Jurkat, Clone E6-1 (cell line): ENCODE results near the gene EGR1.
A peak's percentile ranks its signal among the peaks of the same experiment; 100 is the strongest.
"Not testable (repeated sequence)": the region's sequence is repeated elsewhere in the genome, so short reads cannot be mapped to it uniquely, and the experiment has no call there.

Experiments
- DNase-seq: peaks from one replicate; pipeline ENCODE4 v3.0.0-alpha.2; 2011; ENCODE audit warnings: low read depth, low spot score
- H3K4me3 ChIP-seq: 2 replicates; pipeline ENCODE4 v1.5.1; 2011; ENCODE audit warnings: mild to moderate bottlenecking, low read length, control low read depth, moderate library complexity

Gene EGR1

DNA sequence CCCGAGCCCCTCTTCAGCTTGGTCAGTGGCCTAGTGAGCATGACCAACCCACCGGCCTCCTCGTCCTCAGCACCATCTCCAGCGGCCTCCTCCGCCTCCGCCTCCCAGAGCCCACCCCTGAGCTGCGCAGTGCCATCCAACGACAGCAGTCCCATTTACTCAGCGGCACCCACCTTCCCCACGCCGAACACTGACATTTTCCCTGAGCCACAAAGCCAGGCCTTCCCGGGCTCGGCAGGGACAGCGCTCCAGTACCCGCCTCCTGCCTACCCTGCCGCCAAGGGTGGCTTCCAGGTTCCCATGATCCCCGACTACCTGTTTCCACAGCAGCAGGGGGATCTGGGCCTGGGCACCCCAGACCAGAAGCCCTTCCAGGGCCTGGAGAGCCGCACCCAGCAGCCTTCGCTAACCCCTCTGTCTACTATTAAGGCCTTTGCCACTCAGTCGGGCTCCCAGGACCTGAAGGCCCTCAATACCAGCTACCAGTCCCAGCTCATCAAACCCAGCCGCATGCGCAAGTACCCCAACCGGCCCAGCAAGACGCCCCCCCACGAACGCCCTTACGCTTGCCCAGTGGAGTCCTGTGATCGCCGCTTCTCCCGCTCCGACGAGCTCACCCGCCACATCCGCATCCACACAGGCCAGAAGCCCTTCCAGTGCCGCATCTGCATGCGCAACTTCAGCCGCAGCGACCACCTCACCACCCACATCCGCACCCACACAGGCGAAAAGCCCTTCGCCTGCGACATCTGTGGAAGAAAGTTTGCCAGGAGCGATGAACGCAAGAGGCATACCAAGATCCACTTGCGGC lies 1.8 kb downstream of the EGR1 start:
- no peak for DNase-seq
- no peak overlapping the region for H3K4me3 ChIP-seq

GRCh38 chr5:138467711-138468132 lies 2.4 kb downstream of the EGR1 start:
- DNase-seq: no peak
- no peak overlapping the region for H3K4me3 ChIP-seq

DNA sequence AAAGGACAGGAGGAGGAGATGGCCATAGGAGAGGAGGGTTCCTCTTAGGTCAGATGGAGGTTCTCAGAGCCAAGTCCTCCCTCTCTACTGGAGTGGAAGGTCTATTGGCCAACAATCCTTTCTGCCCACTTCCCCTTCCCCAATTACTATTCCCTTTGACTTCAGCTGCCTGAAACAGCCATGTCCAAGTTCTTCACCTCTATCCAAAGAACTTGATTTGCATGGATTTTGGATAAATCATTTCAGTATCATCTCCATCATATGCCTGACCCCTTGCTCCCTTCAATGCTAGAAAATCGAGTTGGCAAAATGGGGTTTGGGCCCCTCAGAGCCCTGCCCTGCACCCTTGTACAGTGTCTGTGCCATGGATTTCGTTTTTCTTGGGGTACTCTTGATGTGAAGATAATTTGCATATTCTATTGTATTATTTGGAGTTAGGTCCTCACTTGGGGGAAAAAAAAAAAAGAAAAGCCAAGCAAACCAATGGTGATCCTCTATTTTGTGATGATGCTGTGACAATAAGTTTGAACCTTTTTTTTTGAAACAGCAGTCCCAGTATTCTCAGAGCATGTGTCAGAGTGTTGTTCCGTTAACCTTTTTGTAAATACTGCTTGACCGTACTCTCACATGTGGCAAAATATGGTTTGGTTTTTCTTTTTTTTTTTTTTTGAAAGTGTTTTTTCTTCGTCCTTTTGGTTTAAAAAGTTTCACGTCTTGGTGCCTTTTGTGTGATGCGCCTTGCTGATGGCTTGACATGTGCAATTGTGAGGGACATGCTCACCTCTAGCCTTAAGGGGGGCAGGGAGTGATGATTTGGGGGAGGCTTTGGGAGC lies 3.1 kb downstream of the EGR1 start:
- no peak overlapping the region for H3K4me3 ChIP-seq
- DNase-seq: no peak

GRCh38 chr5:138468966-138469539 lies 3.8 kb downstream of the EGR1 start:
- DNase-seq: no peak
- H3K4me3 ChIP-seq: no peak overlapping the region

GRCh38 chr5:138469540-138470321 lies 4.5 kb downstream of the EGR1 start:
- DNase-seq: no peak
- H3K4me3 ChIP-seq: no peak overlapping the region

GRCh38 chr5:138470322-138471051 lies 5.2 kb downstream of the EGR1 start:
- H3K4me3 ChIP-seq: no peak overlapping the region
- no peak for DNase-seq

DNA sequence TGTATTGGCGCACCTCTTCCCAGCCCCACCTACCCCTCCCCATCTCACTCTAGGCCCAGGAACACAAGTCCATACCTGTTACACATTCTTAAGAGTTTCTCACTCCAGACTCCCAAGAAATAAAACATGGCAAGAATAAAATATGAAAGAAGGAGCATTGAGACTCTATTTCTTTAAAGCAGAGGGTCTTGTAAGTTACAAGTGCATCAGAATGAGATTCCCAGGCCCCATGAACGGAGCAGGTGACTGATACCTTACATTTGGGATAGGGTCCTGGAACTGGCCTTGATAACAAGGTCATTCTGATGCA lies 5.7 kb downstream of the EGR1 start:
- no peak overlapping the region for H3K4me3 ChIP-seq
- no peak for DNase-seq

GRCh38 chr5:138472353-138472752 lies 7.1 kb downstream of the EGR1 start:
- no peak for DNase-seq
- no peak overlapping the region for H3K4me3 ChIP-seq

- not testable (repeated sequence) for H3K4me3 ChIP-seq, DNase-seq
Measured at GRCh38 chr5:138473151-138473550, 7.9 kb downstream of the EGR1 start.

- no peak overlapping the region for H3K4me3 ChIP-seq
- no peak for DNase-seq
Measured at GRCh38 chr5:138476918-138477317, 11.6 kb downstream of the EGR1 start.

DNA sequence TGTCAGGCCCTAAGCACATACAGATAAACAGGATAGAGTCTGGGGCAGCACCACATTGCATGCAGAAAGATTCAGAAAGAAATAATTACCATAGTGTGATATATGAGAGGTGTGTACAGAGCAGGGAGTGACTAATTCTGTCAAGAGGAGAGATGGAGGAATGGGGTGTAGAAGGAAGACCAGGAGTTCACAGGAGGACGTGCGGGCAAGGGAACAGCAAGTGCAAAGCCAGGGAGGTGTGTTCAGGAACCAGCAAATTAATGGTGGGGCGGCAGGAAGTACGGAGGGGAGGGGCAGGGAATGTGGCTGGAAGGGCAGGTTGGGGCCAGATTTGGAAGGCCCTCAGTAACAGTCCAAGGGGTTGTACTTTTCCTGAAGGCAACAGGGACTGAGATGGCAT lies 17.4 kb downstream of the EGR1 start:
- no peak for DNase-seq
- H3K4me3 ChIP-seq: no peak overlapping the region

DNA sequence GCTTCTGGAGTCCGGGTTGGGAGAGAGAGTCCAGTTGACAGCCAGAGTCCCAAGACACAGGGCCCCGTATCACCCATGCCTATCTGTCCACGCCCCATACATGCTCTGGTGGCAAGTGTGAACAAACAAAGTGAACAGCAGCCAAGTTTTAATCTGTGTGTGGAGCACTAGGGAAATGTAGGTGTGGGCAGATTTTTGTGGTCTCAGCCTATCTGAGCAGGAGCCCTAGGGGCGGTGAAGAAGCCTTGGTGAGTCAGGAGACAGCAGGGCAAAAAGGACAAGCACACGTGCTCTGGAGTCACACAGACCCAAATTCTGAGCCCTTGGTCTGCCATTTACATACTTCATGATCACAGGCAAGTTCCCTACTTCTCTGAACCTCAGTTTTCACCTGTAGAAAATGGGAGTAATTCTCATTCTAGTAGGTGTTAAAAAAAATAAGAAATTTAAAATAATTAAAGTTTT lies 23.2 kb downstream of the EGR1 start:
- no peak for DNase-seq
- H3K4me3 ChIP-seq: no peak overlapping the region

DNA sequence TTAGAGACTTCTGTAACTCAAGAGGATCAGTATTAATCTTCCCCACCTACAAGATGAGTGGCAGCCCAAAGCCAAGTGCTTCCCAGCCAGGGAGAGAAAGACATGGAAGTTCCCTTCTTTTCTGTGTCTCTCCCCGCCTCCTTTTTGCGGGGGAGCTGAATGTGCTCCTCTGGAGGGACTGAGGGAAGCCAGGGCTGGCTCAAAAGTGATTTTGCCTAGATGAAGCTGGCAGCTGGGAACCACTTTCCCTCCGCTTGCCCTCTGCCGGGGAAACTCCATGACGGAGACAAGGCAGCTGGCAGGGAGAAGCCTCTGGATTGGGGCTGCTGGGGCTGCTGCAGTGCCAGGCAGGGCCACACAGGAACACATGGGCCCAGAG lies 24.4 kb downstream of the EGR1 start:
- no peak overlapping the region for H3K4me3 ChIP-seq
- no peak for DNase-seq

DNA sequence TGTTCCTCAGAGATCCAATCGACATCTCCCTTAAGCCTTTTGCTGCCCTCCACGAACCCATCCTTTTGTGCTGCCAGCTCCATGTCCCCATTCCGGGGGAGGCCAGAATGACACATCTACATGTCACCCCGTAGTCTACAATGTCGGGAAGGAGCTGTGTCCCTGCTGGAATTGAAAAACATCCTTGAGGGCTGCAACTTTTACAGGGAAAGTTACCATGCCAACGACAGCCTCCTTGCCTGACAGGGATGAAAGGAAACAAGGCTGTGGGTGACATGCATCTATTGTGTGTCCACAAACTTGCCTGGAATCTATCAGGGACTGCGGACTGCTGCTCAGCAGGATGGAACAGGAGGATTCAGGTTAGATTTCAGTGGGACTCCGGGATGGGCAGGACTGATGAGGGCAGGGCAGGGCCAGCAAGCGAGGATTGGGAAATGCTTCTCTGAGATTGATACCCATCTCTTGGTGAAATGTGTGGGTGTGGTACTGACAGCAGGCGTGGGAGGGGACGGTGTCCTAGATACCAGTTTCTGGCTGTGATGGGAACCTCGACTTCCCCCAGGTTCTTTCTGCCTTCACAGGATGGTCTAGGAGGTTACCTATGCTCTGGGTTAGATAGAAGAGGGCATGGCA lies 25.5 kb downstream of the EGR1 start:
- no peak overlapping the region for H3K4me3 ChIP-seq
- DNase-seq: no peak

GRCh38 chr5:138491284-138491648 lies 26.0 kb downstream of the EGR1 start:
- no peak for DNase-seq
- H3K4me3 ChIP-seq: peak overlapping the region; percentile 39; the same call in 1 of the 2 replicates

GRCh38 chr5:138491669-138492559 lies 26.6 kb downstream of the EGR1 start:
- peak; percentile 69 for DNase-seq
- peak overlapping the region; percentile 45 for H3K4me3 ChIP-seq

DNA sequence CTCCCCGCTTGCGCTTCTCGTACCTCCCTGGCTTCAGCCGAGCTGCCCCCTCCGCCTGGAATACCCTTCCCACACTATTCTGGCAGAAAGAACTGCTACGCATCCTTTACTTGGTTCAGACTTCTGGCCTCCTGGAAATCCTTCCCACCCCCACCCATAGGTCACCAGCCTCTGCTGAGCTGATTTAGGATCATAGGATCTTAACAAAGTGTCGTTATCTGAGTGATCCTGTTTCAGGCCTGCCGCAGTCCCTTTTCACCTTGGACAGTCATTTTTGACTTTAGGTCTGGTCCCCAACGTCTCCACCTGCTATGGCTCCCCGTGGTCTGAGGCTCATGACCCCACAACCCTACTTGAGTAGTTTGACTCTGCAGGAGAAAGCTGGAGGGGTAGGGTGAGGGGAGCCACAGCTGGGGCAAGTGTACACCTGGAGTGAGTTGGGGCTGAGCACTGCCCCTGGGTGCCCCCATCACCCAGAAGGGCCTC lies 27.3 kb downstream of the EGR1 start:
- peak overlapping the region; percentile 45 for H3K4me3 ChIP-seq
- DNase-seq: no peak
